ENCODE data around the gene KDM7A.
A peak's percentile ranks its signal among the peaks of the same experiment; 100 is the strongest.

DNA sequence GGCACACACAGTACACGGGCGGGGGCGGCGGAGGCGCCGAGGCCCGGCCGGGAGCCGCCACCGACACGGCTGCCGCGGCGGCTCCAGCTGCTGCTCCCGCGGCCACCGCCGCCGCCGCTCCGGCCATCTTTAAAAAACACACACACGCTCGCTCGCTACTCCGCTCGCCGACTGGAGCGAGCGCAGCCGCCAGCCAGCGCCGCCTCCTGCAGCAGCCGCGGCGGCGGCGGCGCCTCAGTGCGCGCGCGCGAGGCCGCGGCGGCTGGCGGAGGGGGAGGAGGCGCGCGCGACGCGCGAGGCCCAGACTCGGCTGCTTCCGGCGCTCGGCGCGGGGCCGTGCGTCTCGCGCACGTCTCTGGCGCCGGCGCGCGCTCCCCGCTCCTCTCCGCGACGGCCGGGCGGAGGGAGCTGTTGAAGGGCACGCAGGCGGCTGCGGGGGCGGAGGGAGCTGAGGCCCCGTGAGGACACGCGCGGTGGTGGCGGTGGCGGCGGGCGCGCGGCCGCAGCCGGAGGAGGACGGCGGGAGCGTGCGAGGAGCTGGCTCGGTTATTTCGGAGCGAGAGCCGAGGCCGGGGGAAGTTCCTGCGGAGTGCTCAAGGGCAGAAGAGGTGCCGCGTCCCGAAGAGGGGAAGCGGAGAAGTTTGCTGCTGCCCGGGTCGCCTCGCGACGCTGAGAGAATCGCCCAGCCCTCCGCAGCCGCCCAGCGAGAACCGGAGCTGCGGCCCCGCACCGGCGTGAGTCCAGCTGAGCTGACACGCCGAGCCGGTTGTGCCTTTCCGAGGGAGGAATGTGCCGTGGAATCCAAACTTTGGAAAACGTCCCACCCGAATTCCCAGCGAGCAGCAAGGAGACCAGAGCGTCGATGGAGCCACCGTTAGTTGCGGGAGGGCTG, at the start of gene KDM7A:
- TF ChIP-seq, protein P1, sequence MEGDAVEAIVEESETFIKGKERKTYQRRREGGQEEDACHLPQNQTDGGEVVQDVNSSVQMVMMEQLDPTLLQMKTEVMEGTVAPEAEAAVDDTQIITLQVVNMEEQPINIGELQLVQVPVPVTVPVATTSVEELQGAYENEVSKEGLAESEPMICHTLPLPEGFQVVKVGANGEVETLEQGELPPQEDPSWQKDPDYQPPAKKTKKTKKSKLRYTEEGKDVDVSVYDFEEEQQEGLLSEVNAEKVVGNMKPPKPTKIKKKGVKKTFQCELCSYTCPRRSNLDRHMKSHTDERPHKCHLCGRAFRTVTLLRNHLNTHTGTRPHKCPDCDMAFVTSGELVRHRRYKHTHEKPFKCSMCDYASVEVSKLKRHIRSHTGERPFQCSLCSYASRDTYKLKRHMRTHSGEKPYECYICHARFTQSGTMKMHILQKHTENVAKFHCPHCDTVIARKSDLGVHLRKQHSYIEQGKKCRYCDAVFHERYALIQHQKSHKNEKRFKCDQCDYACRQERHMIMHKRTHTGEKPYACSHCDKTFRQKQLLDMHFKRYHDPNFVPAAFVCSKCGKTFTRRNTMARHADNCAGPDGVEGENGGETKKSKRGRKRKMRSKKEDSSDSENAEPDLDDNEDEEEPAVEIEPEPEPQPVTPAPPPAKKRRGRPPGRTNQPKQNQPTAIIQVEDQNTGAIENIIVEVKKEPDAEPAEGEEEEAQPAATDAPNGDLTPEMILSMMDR (IDR thresholded peaks at IDR 0.05): peak in 1 of 5 experiments; percentile 13
- TF ChIP-seq POLR2A (IDR thresholded peaks at IDR 0.05): peak; percentile 77

All from transverse colon (tissue), 3 donors.